OCI-LY1 (cell line): ENCODE measurements around the gene FBXW7.
A peak's percentile ranks its signal among the peaks of the same experiment; 100 is the strongest.

Source experiments
- H2AFZ ChIP-seq: fragments of 200-600 bp; sonication (generic), shearing (Covaris generic); 2 replicates; pipeline ENCODE4 v1.6.0; 2014; ENCODE audit warnings: antibody characterized with exemption, mild to moderate bottlenecking, low read length
- H3F3A ChIP-seq: fragments of 200-600 bp; sonication (generic), shearing (Covaris generic); 2 replicates; pipeline ENCODE4 v1.6.0; 2014; ENCODE audit warnings: mild to moderate bottlenecking, antibody characterized with exemption, low read length, moderate library complexity; ENCODE audit not compliant: insufficient read depth
- H3K27ac ChIP-seq: fragments of 200-600 bp; sonication (generic); 2 replicates; pipeline ENCODE4 v1.5.1; 2014; ENCODE audit warnings: low read length, mixed run types, mild to moderate bottlenecking, low read depth; ENCODE audit not compliant: poor library complexity, severe bottlenecking
- H3K27me3 ChIP-seq: fragments of 200-600 bp; sonication (generic); 2 replicates; pipeline ENCODE4 v1.6.0; 2014; ENCODE audit warnings: antibody characterized with exemption, mild to moderate bottlenecking, low read length, moderate library complexity; ENCODE audit not compliant: insufficient read depth
- H3K36me3 ChIP-seq: fragments of 200-600 bp; sonication (generic); 2 replicates; pipeline ENCODE4 v1.6.1; 2014; ENCODE audit warnings: mild to moderate bottlenecking, antibody characterized with exemption, low read length, moderate library complexity, mixed read lengths; ENCODE audit not compliant: insufficient read depth
- H3K4me1 ChIP-seq: fragments of 200-600 bp; sonication (generic); 2 replicates; pipeline ENCODE4 v1.5.1; 2014; ENCODE audit warnings: mild to moderate bottlenecking, low read length, moderate library complexity; ENCODE audit not compliant: insufficient read depth, severe bottlenecking
- H3K4me2 ChIP-seq: fragments of 200-600 bp; sonication (generic), shearing (Covaris generic); 2 replicates; pipeline ENCODE4 v1.6.1; 2014; ENCODE audit warnings: low read length
- H3K4me3 ChIP-seq: fragments of 200-600 bp; sonication (generic); 2 replicates; pipeline ENCODE4 v1.5.1; 2014; ENCODE audit warnings: low read length, low read depth, mild to moderate bottlenecking, mixed read lengths; ENCODE audit not compliant: poor library complexity, severe bottlenecking
- H3K79me2 ChIP-seq: fragments of 200-600 bp; shearing (Covaris generic); 2 replicates; pipeline ENCODE4 v1.6.1; 2016; ENCODE audit warnings: mixed run types, low read length, mixed read lengths; ENCODE audit not compliant: insufficient read depth
- H3K9ac ChIP-seq: fragments of 200-600 bp; sonication (generic), shearing (Covaris generic); 2 replicates; pipeline ENCODE4 v1.6.1; 2014; ENCODE audit warnings: mild to moderate bottlenecking, low read length, mixed read lengths
- H3K9me2 ChIP-seq: fragments of 200-600 bp; sonication (generic), shearing (Covaris generic); 2 replicates; pipeline ENCODE4 v1.6.1; 2014; ENCODE audit warnings: low read depth, mild to moderate bottlenecking, low read length, mixed read lengths
- H3K9me3 ChIP-seq: fragments of 200-600 bp; shearing (Covaris generic); 2 replicates; pipeline ENCODE4 v1.6.1; 2014; ENCODE audit warnings: low read length, mixed read lengths
- H4K20me1 ChIP-seq: fragments of 200-600 bp; sonication (generic), shearing (Covaris generic); 2 replicates; pipeline ENCODE4 v1.6.0; 2016; ENCODE audit warnings: mild to moderate bottlenecking, low read length; ENCODE audit not compliant: insufficient read depth
- EZH2 ChIP-seq: fragments of 200-600 bp; sonication (generic), shearing (Covaris generic); IDR thresholded peaks from 2 replicates; pipeline ENCODE4 v1.8.0; 2017; ENCODE audit warnings: borderline replicate concordance, mixed run types, mild to moderate bottlenecking, antibody characterized with exemption, low read length, moderate library complexity, mixed read lengths
- TF ChIP-seq, protein P1 (sequence below): fragments of 200-600 bp; sonication (generic), shearing (Covaris generic); IDR thresholded peaks from 2 replicates; pipeline ENCODE4 v1.5.1; 2017; ENCODE audit warnings: mild to moderate bottlenecking, antibody characterized with exemption, low read length, moderate library complexity, mixed read lengths

The FBXW7 gene

DNA sequence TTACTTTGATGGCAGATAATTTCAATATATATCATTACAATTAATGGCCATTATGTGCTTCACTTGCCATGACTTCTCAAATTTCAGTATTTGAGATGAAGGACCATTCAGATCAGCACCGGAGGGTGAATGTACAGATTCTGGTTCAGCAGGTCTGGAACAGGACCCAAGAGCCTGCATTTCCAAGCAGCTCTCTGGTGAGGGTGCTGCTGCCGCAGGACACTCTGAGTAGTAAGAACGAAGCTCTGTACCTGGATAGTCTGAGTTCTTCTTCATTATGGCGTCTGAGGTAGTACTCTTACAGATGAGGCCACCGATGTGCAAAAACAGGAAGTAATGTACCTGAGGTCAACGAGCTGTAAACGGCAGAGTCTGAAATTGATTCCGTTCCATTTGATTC, 228.2 kb downstream of the FBXW7 start:
- H3K9ac ChIP-seq, result no peak overlapping the region
- no peaks in the 10 kb centered on the region for H3F3A ChIP-seq
- TF ChIP-seq, protein P1, sequence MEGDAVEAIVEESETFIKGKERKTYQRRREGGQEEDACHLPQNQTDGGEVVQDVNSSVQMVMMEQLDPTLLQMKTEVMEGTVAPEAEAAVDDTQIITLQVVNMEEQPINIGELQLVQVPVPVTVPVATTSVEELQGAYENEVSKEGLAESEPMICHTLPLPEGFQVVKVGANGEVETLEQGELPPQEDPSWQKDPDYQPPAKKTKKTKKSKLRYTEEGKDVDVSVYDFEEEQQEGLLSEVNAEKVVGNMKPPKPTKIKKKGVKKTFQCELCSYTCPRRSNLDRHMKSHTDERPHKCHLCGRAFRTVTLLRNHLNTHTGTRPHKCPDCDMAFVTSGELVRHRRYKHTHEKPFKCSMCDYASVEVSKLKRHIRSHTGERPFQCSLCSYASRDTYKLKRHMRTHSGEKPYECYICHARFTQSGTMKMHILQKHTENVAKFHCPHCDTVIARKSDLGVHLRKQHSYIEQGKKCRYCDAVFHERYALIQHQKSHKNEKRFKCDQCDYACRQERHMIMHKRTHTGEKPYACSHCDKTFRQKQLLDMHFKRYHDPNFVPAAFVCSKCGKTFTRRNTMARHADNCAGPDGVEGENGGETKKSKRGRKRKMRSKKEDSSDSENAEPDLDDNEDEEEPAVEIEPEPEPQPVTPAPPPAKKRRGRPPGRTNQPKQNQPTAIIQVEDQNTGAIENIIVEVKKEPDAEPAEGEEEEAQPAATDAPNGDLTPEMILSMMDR, result no peak
- no peak for TF ChIP-seq EZH2
- no peaks in the 10 kb centered on the region for H3K36me3 ChIP-seq
- H3K4me1 ChIP-seq, result peaks cover 12% of the 10 kb centered on the region
- no peaks in the 10 kb centered on the region for H3K9me3 ChIP-seq
- H3K27ac ChIP-seq, result no peak overlapping the region
- H3K27me3 ChIP-seq, result no peaks in the 10 kb centered on the region
- no peaks in the 10 kb centered on the region for H3K9me2 ChIP-seq
- H4K20me1 ChIP-seq, result no peaks in the 10 kb centered on the region
- no peak overlapping the region for H3K4me3 ChIP-seq
- peak overlapping the region; percentile 13; the same call in 1 of the 2 replicates for H3K4me2 ChIP-seq
- H2AFZ ChIP-seq, result no peak overlapping the region
- H3K79me2 ChIP-seq, result no peaks in the 10 kb centered on the region

DNA sequence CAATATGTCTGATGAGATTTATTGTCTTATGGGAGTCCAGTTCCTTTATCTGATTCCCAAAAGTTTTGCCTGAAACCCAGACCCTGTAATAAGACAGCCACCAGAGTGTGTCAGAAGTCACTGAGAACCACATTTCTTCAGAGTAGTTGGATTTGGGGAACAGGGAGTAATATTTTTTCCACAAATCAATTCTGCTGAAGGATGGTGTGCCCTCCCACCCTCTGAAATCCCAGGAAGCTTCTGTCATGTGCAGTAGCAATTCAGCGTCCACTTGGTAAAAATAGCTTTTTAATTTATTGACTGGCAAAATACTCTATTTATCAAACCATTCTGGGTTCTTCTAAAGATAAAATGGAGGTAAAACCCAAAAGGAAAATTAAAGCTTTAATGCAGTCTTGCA, 229.4 kb downstream of the FBXW7 start:
- H3K27ac ChIP-seq, result no peak overlapping the region
- no peaks in the 10 kb centered on the region for H3K9me2 ChIP-seq
- H2AFZ ChIP-seq, result no peak overlapping the region
- no peaks in the 10 kb centered on the region for H4K20me1 ChIP-seq
- H3K4me1 ChIP-seq, result peaks cover 12% of the 10 kb centered on the region
- no peak for TF ChIP-seq EZH2
- TF ChIP-seq, protein P1, result no peak
- no peak overlapping the region for H3K9ac ChIP-seq
- H3F3A ChIP-seq, result no peaks in the 10 kb centered on the region
- H3K36me3 ChIP-seq, result no peaks in the 10 kb centered on the region
- H3K4me2 ChIP-seq, result no peak overlapping the region
- H3K79me2 ChIP-seq, result no peaks in the 10 kb centered on the region
- H3K4me3 ChIP-seq, result no peak overlapping the region
- H3K9me3 ChIP-seq, result no peaks in the 10 kb centered on the region
- H3K27me3 ChIP-seq, result no peaks in the 10 kb centered on the region

DNA sequence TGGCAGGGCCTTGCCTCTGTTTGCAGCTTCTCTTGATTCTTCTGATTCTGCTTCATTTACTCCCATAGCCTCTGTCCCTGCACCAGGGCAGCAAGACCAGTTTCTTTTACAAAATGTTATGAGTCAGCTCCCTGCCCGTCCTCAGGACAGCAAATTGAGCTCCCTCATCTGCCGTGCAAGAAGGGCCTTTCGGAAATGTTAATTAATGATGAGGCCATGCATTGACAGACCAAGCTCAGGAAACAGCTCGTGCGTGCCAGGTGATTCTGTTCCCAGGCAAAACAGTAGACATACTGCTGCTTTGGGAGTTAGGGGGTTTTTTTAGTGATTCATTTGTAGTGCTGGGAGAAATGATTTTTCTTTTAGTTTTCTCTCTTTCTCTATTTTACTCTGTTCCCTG, 231.7 kb downstream of the FBXW7 start:
- Histone ChIP-seq H3K4me1 (peaks cover 12% of the 10 kb centered on the region), H3K9ac (no peak overlapping the region), H3K27ac (no peak overlapping the region), H3F3A (no peaks in the 10 kb centered on the region), H3K9me2 (no peaks in the 10 kb centered on the region), H3K27me3 (no peaks in the 10 kb centered on the region), H3K4me2 (no peak overlapping the region), H3K36me3 (no peaks in the 10 kb centered on the region), H3K9me3 (no peaks in the 10 kb centered on the region), H4K20me1 (no peaks in the 10 kb centered on the region), H3K4me3 (no peak overlapping the region), H2AFZ (no peak overlapping the region), H3K79me2 (no peaks in the 10 kb centered on the region)
- TF ChIP-seq EZH2, result no peak
- TF ChIP-seq, protein P1, result no peak
